GM10847 (cell line): ENCODE data around the gene TMEM163.

Source experiments
- POLR2A ChIP-seq: IDR thresholded peaks from 2 replicates; pipeline ENCODE4 v1.6.1; 2011; ENCODE audit not compliant: insufficient read length; ENCODE audit errors: extremely low read depth

Gene TMEM163

GRCh38 chr2:134425724-134426496 is 292.9 kb downstream of the TMEM163 start:
- no peak for TF ChIP-seq POLR2A

GRCh38 chr2:134421556-134422328 is 297.1 kb downstream of the TMEM163 start:
- no peak for TF ChIP-seq POLR2A

GRCh38 chr2:134420920-134421319 is 297.9 kb downstream of the TMEM163 start:
- no peak for TF ChIP-seq POLR2A

GRCh38 chr2:134420259-134420658 is 298.5 kb downstream of the TMEM163 start:
- no peak for TF ChIP-seq POLR2A

- no peak for TF ChIP-seq POLR2A
Observed at GRCh38 chr2:134417968-134418582, 300.7 kb downstream of the TMEM163 start.

- TF ChIP-seq POLR2A = no peak
Observed at GRCh38 chr2:134416637-134417036, 302.2 kb downstream of the TMEM163 start.

- TF ChIP-seq POLR2A = no peak
Observed at GRCh38 chr2:134416018-134416417, 302.8 kb downstream of the TMEM163 start.

GRCh38 chr2:134413912-134414311 is 304.9 kb downstream of the TMEM163 start:
- no peak for TF ChIP-seq POLR2A

- TF ChIP-seq POLR2A = no peak
Observed at GRCh38 chr2:134413430-134413829, 305.4 kb downstream of the TMEM163 start.

- no peak for TF ChIP-seq POLR2A
Observed at GRCh38 chr2:134412639-134412999, 306.2 kb downstream of the TMEM163 start.

GRCh38 chr2:134411828-134412638 is 306.8 kb downstream of the TMEM163 start:
- TF ChIP-seq POLR2A = no peak

- TF ChIP-seq POLR2A = no peak
Observed at GRCh38 chr2:134411279-134411827, 307.4 kb downstream of the TMEM163 start.

- TF ChIP-seq POLR2A = no peak
Observed at GRCh38 chr2:134410831-134411231, 308.0 kb downstream of the TMEM163 start.

GRCh38 chr2:134410006-134410405 is 308.8 kb downstream of the TMEM163 start:
- TF ChIP-seq POLR2A = no peak

- TF ChIP-seq POLR2A = no peak
Observed at GRCh38 chr2:134408791-134409190, 310.0 kb downstream of the TMEM163 start.
